ENCODE results near the gene FCGR3A.

GRCh38 chr1:161492827-161493226 lies 56.8 kb downstream of the FCGR3A start:
- TF ChIP-seq CTCF (IDR thresholded peaks at IDR 0.05) (no peak), POLR2AphosphoS5 (IDR thresholded peaks at IDR 0.05; ENCODE audit: low read depth, low read length) (no peak), TAF1 (IDR thresholded peaks at IDR 0.05; ENCODE audit: borderline replicate concordance, low read depth, low read length) (no peak), ELF1 (IDR thresholded peaks at IDR 0.05) (no peak), RCOR1 (IDR thresholded peaks at IDR 0.05; ENCODE audit: low read length) (no peak), ZBTB33 (IDR thresholded peaks at IDR 0.05; ENCODE audit: borderline replicate concordance, low read depth) (no peak), SMC3 (IDR thresholded peaks at IDR 0.05; ENCODE audit: low read depth, low read length) (no peak), NFIC (IDR thresholded peaks at IDR 0.05; ENCODE audit: borderline replicate concordance) (no peak), CHD2 (IDR thresholded peaks at IDR 0.05; ENCODE audit: low read length, partially characterized antibody) (no peak)

All from SK-N-SH (cell line).